Thyroid gland (tissue), 4 donors: ENCODE measurements around the gene CDKN1B.

Experiments used
- CTCF ChIP-seq, 6 experiments: fragments of 200-600 bp in 3 of 6; fragments of 450-650 bp in 3 of 6; sonication (generic) in 3 of 6; IDR thresholded peaks; one replicate each; pipeline ENCODE4 v1.5.1; 2016 to 2019; ENCODE audit warnings: antibody characterized with exemption in 6 of 6, mild to moderate bottlenecking in 2 of 6, inconsistent platforms in 1 of 6, moderate library complexity in 1 of 6
- POLR2A ChIP-seq, 2 donors: fragments of 450-650 bp; IDR thresholded peaks; one replicate each; pipeline ENCODE4 v1.6.1; 2017; ENCODE audit warnings: antibody characterized with exemption in 2 of 2, mild to moderate bottlenecking in 2 of 2, moderate library complexity in 1 of 2

- TF ChIP-seq CTCF (IDR thresholded peaks at IDR 0.05) (no peak), POLR2A (IDR thresholded peaks at IDR 0.05) (no peak)
These were observed 16.9 kb downstream of the CDKN1B start for GRCh38 chr12:12734054-12734453.
